Measurements from ENCODE around the gene C12orf60. TPM values are rescaled to one million over a fixed set of nuclear protein-coding genes. Genes with fewer than 3 reads are reported as not detected.

C12orf60 gene
- total and polyA plus RNA-seq, 2 of the 8 experiments (the other 6 are each of a cell fraction or from before 2014, with no cell fraction given) = 1.2 to 1.5 TPM

DNA sequence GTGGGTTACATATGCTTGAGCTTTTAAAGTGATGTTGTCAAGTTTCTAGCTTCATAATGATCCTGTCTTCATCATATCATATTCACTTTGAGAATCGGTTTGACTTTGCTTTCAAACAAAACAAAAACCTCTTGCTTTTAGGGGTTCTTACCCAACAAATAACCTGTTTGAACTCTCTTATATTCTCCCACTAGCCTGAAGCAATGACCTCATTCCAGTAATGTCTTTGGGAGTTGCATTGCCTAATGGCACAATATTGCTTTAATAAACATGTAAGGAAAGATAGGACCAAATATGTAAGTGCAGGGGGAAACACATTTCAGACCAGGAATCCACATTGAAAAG lies 27.9 kb upstream of the C12orf60 start:
- CTCF ChIA-PET (ENCODE audit: partially characterized antibody) = interaction anchor here (1.0 to 4.6 kb wide), 6 partner anchors 9 to 117 kb away, joined by 3 to 24 read pairs (median 6); no protein-coding TSS in a partner anchor
- no peak overlapping the region for H2AFZ ChIP-seq (ENCODE audit: low read length)
- no peak for FAIRE-seq

More for the DNA sequence above, 27.9 kb upstream of the C12orf60 start:
- Histone ChIP-seq H3K79me1 (ENCODE audit: low read depth, low read length) (no peaks in the 10 kb centered on the region), H2BK20ac (ENCODE audit: low read length) (no peak overlapping the region), H3K27me3 (replicated peaks in 1 of 4; ENCODE audit: control insufficient read depth in 3 of 4, extremely low read depth in 1 of 4, insufficient read depth in 3 of 4, low read length in 3 of 4) (no peaks in the 10 kb centered on the region), H3K56ac (replicated peaks; ENCODE audit: insufficient read length, low read depth, low read length) (no peak overlapping the region), H2BK15ac (ENCODE audit: low read length) (no peak overlapping the region), H2BK12ac (ENCODE audit: low read depth, low read length) (no peak overlapping the region), H4K91ac (replicated peaks; ENCODE audit: insufficient read length, low read length) (no peak overlapping the region), H3K36me3 (ENCODE audit: control insufficient read depth in 2 of 4, insufficient read depth in 4 of 4, low read length in 3 of 4) (no peaks in the 10 kb centered on the region), H2BK120ac (replicated peaks; ENCODE audit: low read depth, low read length) (no peak overlapping the region), H3K79me2 (ENCODE audit: control insufficient read depth in 1 of 2, insufficient read depth in 2 of 2, low read length in 2 of 2) (peaks cover 0 to 9% of the 10 kb centered on the region in 2 experiments; a peak in 2 of 4 replicates), H2AK5ac (ENCODE audit: low read depth, low read length) (no peak overlapping the region), H4K5ac (ENCODE audit: insufficient read length, low read depth, low read length) (no peak overlapping the region), H3K9me3 (ENCODE audit: insufficient read depth in 2 of 2, low read depth in 1 of 2, low read length in 1 of 2) (no peaks in the 10 kb centered on the region), H2BK5ac (ENCODE audit: low read depth, low read length) (no peak overlapping the region), H4K20me1 (replicated peaks in 1 of 2; ENCODE audit: control insufficient read depth in 1 of 2, insufficient read depth in 2 of 2, low read length in 2 of 2) (peaks cover 0 to 6% of the 10 kb centered on the region in 2 experiments), H3K4me2 (ENCODE audit: insufficient read depth in 1 of 2, low read depth in 2 of 2, low read length in 2 of 2) (peak overlapping the region; percentile 76 to 81), H3K4me3 (ENCODE audit: extremely low read depth in 1 of 4, insufficient read depth in 2 of 4, low read depth in 3 of 4, low read length in 4 of 4) (peak overlapping the region; percentile 75 to 93 (median 86); a peak in 7 of 8 replicates), H4K8ac (ENCODE audit: extremely low read depth, insufficient read depth, low read length) (no peak overlapping the region), H3K4me1 (replicated peaks in 1 of 4; ENCODE audit: control insufficient read depth in 3 of 4, insufficient read depth in 4 of 4, low read length in 3 of 4) (peaks cover 0 to 3% (median 0%) of the 10 kb centered on the region in 4 experiments; a peak in 1 of 7 replicates), H3K4ac (replicated peaks; ENCODE audit: insufficient read length, low read depth, low read length) (no peak overlapping the region), H3K23ac (ENCODE audit: insufficient read length) (no peak overlapping the region), H3K27ac (ENCODE audit: low read depth, low read length) (no peak overlapping the region), H3K23me2 (ENCODE audit: low read depth, low read length) (peaks cover 4% of the 10 kb centered on the region), H3K9ac (replicated peaks in 1 of 4; ENCODE audit: extremely low read depth in 1 of 4, low read depth in 3 of 4, low read length in 3 of 4) (no peak overlapping the region), H3K18ac (ENCODE audit: extremely low read depth, low read length) (no peak overlapping the region), H3K14ac (ENCODE audit: insufficient read length) (no peak overlapping the region)
- POLR2A ChIA-PET (ENCODE audit: partially characterized antibody) = interaction anchor here (0.6 to 7.3 kb wide), 16 partner anchors 6 to 81 kb away, joined by 3 to 136 read pairs (median 4); partner anchors contain the start of genes C12orf60 and WBP11
- TF ChIP-seq TCF12 (IDR thresholded peaks at IDR 0.05; ENCODE audit: low read depth, low read length) (no peak), BCL11A (IDR thresholded peaks at IDR 0.05; ENCODE audit: low read depth in 2 of 2, low read length in 2 of 2) (no peak)
- TF ChIP-seq, protein P1, sequence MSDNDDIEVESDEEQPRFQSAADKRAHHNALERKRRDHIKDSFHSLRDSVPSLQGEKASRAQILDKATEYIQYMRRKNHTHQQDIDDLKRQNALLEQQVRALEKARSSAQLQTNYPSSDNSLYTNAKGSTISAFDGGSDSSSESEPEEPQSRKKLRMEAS (IDR thresholded peaks at IDR 0.05) = no peak
- 94% methylated on average over 1 of the region's 1 CpG; no CpG with 5 or more reads in 1 of the 2 experiments for WGBS, 2 experiments (ENCODE audit: extremely low coverage in 1 of 2, insufficient coverage in 1 of 2, insufficient read length in 1 of 2, insufficient replicate concordance in 2 of 2, low coverage in 1 of 2, low lambda C conversion rate in 2 of 2, missing lambda C conversion rate in 1 of 2)
- DNase-seq (ENCODE audit: low read depth in 1 of 2, low spot score in 2 of 2) = no peak

All from H1 (cell line).